ENCODE data around the gene HSPA1L. TPM values are rescaled to one million over a fixed set of nuclear protein-coding genes. Genes with fewer than 3 reads are reported as not detected.

Gene HSPA1L
- total and polyA plus RNA-seq, 7 experiments from 2014 or later, result 2.3 to 5.5 (median 3.7) TPM

DNA sequence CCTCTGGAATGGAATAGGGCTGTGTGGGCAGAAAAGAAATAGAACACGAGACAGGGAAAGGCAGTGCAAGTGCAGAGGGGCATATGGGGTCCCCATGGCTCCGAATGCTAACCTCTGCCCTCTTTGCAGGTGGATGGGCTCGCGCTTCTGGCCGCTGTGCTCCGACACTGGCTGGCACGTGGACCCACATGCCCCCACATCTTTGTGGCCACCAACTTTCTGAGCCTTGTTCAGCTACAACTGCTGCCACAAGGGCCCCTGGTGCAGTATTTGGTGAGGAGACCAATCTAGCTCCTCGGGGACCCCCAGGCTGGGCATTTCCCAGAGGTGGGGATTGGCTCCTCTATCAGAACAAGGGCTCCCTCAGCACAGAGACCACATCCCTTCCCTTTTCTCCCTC lies 53.7 kb downstream of the HSPA1L start:
- CTCF ChIA-PET, result interaction anchor here (0.5 kb wide), 1 partner anchor 25 kb away, joined by 3 read pairs; no protein-coding TSS in a partner anchor
- H3K36me3 ChIP-seq (ENCODE audit: control insufficient read depth in 2 of 3, insufficient read depth in 3 of 3, low read length in 3 of 3), result no peaks in the 10 kb centered on the region
- no peaks in the 10 kb centered on the region for H3K9me3 ChIP-seq (ENCODE audit: control insufficient read depth in 2 of 3, low read length in 3 of 3)
- no peak overlapping the region for H3K4me3 ChIP-seq (ENCODE audit: low read length)
- intact Hi-C loops (cut with micrococcal nuclease), result no loop called here
- no peaks in the 10 kb centered on the region for H3K4me1 ChIP-seq (ENCODE audit: control insufficient read depth in 2 of 2, insufficient read depth in 2 of 2, low read length in 2 of 2)
- Mint-ChIP-seq H3K4me1 (peaks cover 0 to 16% (median 5%) of the 10 kb centered on the region in 7 donors), H3K27me3 (no peaks in the 10 kb centered on the region), H3K27ac (peak overlapping the region in 1 of 9 donors; percentile 8), H3K9me3 (no peaks in the 10 kb centered on the region), H3K36me3 (peaks cover 0 to 19% (median 11%) of the 10 kb centered on the region in 5 donors), H3K4me3 (no peak overlapping the region)
- DNase-seq, result no peak
- ATAC-seq, result no peak
- no peak overlapping the region for H3K27ac ChIP-seq (ENCODE audit: low read depth, low read length)
- no peaks in the 10 kb centered on the region for H3K27me3 ChIP-seq (ENCODE audit: control insufficient read depth in 2 of 2, insufficient read depth in 2 of 2, low read length in 2 of 2)
- POLR2A ChIA-PET, result interaction anchor here (0.6 kb wide), 1 partner anchor 107 kb away, joined by 3 read pairs; no protein-coding TSS in a partner anchor

DNA sequence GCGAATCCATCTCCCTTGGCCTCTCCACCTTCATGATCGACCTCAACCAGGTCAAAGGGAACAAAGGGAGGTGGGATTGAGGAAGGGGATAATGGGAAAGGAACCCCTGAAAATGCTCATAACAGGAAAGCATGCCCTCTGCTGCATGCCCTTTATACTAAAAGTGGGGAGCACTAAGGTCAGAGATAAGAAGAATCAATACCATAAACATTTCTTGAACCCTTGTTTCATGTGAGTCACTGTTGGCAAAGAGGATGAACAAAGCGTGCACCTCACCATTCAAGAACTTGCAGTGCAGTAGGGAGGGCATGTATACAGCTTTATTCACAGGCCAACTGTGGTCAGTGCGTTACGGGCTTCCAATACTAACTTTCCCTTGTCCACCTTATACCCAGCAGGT lies 54.3 kb downstream of the HSPA1L start:
- POLR2A ChIA-PET, result no interaction called here
- CTCF ChIA-PET, result interaction anchor here (0.5 kb wide), 1 partner anchor 26 kb away, joined by 3 read pairs; no protein-coding TSS in a partner anchor
- peaks cover 0 to 16% (median 5%) of the 10 kb centered on the region in 7 donors for H3K4me1 Mint-ChIP-seq
- Histone ChIP-seq H3K4me1 (ENCODE audit: control insufficient read depth in 2 of 2, insufficient read depth in 2 of 2, low read length in 2 of 2) (no peaks in the 10 kb centered on the region), H3K27ac (ENCODE audit: low read depth, low read length) (no peak overlapping the region), H3K36me3 (ENCODE audit: control insufficient read depth in 2 of 3, insufficient read depth in 3 of 3, low read length in 3 of 3) (no peaks in the 10 kb centered on the region), H3K9me3 (ENCODE audit: control insufficient read depth in 2 of 3, low read length in 3 of 3) (no peaks in the 10 kb centered on the region), H3K27me3 (ENCODE audit: control insufficient read depth in 2 of 2, insufficient read depth in 2 of 2, low read length in 2 of 2) (no peaks in the 10 kb centered on the region), H3K4me3 (ENCODE audit: low read length) (no peak overlapping the region)
- no peaks in the 10 kb centered on the region for H3K9me3 Mint-ChIP-seq
- no peaks in the 10 kb centered on the region for H3K27me3 Mint-ChIP-seq
- intact Hi-C loops (cut with micrococcal nuclease), result no loop called here
- H3K4me3 Mint-ChIP-seq, result no peak overlapping the region
- H3K36me3 Mint-ChIP-seq, result peaks cover 0 to 19% (median 11%) of the 10 kb centered on the region in 5 donors
- ATAC-seq (no peak), DNase-seq (no peak)
- peak overlapping the region in 2 of 9 donors; percentile 2 to 8 for H3K27ac Mint-ChIP-seq

Other genes with a start within 250 kb of the HSPA1L start
Only the 30 nearest of the 40 such genes appear.
- gene BAG6, start 162.6 kb downstream of the HSPA1L start, total RNA-seq, result 100 to 1,000 TPM; 260 to 321 (median 280) TPM
- 10 to 100 TPM; 14.4 to 24.3 TPM for gene BAG6, start 162.6 kb downstream of the HSPA1L start, polyA plus RNA-seq
- 1 to 10 TPM in 4 of 5 experiments, under 1 TPM in 1; 0.78 to 4.3 (median 2.8) TPM for gene APOM, start 159.4 kb downstream of the HSPA1L start, total RNA-seq
- gene APOM, start 159.4 kb downstream of the HSPA1L start, polyA plus RNA-seq, result 1 to 10 TPM; 3.8 to 5.0 TPM
- 10 to 100 TPM; 14.0 to 32.8 (median 23.2) TPM for gene C6orf47, start 154.5 kb downstream of the HSPA1L start, total RNA-seq
- 10 to 100 TPM; 22.3 to 33.7 TPM for gene C6orf47, start 154.5 kb downstream of the HSPA1L start, polyA plus RNA-seq
- gene GPANK1, start 150.3 kb downstream of the HSPA1L start, total RNA-seq, result 10 to 100 TPM; 12.8 to 35.1 (median 28.9) TPM
- gene GPANK1, start 150.3 kb downstream of the HSPA1L start, polyA plus RNA-seq, result 10 to 100 TPM; 24.0 to 27.2 TPM
- gene CSNK2B, start 149.2 kb downstream of the HSPA1L start, total RNA-seq, result 100 to 1,000 TPM; 101 to 215 (median 133) TPM
- 100 to 1,000 TPM; 260 to 275 TPM for gene CSNK2B, start 149.2 kb downstream of the HSPA1L start, polyA plus RNA-seq
- gene LY6G5B, start 145.3 kb downstream of the HSPA1L start, total RNA-seq, result 10 to 100 TPM; 27.7 to 51.0 (median 42.9) TPM
- gene LY6G5B, start 145.3 kb downstream of the HSPA1L start, polyA plus RNA-seq, result not detected
- gene LY6G5C, start 134.2 kb downstream of the HSPA1L start, total RNA-seq, result 1 to 10 TPM; 2.4 to 4.3 (median 3.1) TPM
- 10 to 100 TPM in 1 of 2 donors, 1 to 10 TPM in 1; 6.4 to 10.2 TPM for gene LY6G5C, start 134.2 kb downstream of the HSPA1L start, polyA plus RNA-seq
- gene ABHD16A, start 112.0 kb downstream of the HSPA1L start, total RNA-seq, result 10 to 100 TPM; 60.1 to 71.7 (median 65.2) TPM
- 10 to 100 TPM; 31.1 to 42.5 TPM for gene ABHD16A, start 112.0 kb downstream of the HSPA1L start, polyA plus RNA-seq
- under 1 TPM in 1 of 5 experiments, not detected in 4; 0.56 TPM for gene LY6G6F, start 108.4 kb downstream of the HSPA1L start, total RNA-seq
- gene LY6G6F, start 108.4 kb downstream of the HSPA1L start, polyA plus RNA-seq, result not detected
- not detected for gene LY6G6D, start 99.9 kb downstream of the HSPA1L start, total RNA-seq
- not detected for gene LY6G6D, start 99.9 kb downstream of the HSPA1L start, polyA plus RNA-seq
- gene LY6G6C, start 93.5 kb downstream of the HSPA1L start, total RNA-seq, result 1 to 10 TPM in 1 of 5 experiments, not detected in 4; 1.2 TPM
- gene LY6G6C, start 93.5 kb downstream of the HSPA1L start, polyA plus RNA-seq, result not detected
- gene MPIG6B, start 91.9 kb downstream of the HSPA1L start, total RNA-seq, result 1 to 10 TPM in 1 of 5 experiments, under 1 TPM in 4; 0.12 to 4.7 (median 0.64) TPM
- 1 to 10 TPM in 1 of 2 donors, under 1 TPM in 1; 0.20 to 2.3 TPM for gene MPIG6B, start 91.9 kb downstream of the HSPA1L start, polyA plus RNA-seq
- gene DDAH2, start 86.0 kb downstream of the HSPA1L start, total RNA-seq, result 10 to 100 TPM in 2 of 5 experiments, 1 to 10 TPM in 3; 4.9 to 31.4 (median 7.1) TPM
- gene DDAH2, start 86.0 kb downstream of the HSPA1L start, polyA plus RNA-seq, result 10 to 100 TPM; 13.1 to 15.3 TPM
- 100 to 1,000 TPM in 2 of 5 experiments, 10 to 100 TPM in 3; 29.3 to 494 (median 58.2) TPM for gene CLIC1, start 78.8 kb downstream of the HSPA1L start, total RNA-seq
- 100 to 1,000 TPM; 102 to 122 TPM for gene CLIC1, start 78.8 kb downstream of the HSPA1L start, polyA plus RNA-seq
- gene MSH5, start 75.3 kb downstream of the HSPA1L start, total RNA-seq, result 10 to 100 TPM; 10.3 to 52.2 (median 11.4) TPM
- 1 to 10 TPM in 1 of 2 donors, under 1 TPM in 1; 0.51 to 2.6 TPM for gene MSH5, start 75.3 kb downstream of the HSPA1L start, polyA plus RNA-seq
- gene SAPCD1, start 52.6 kb downstream of the HSPA1L start, total RNA-seq, result 10 to 100 TPM in 1 of 5 experiments, 1 to 10 TPM in 4; 2.3 to 11.1 (median 3.3) TPM
- not detected for gene SAPCD1, start 52.6 kb downstream of the HSPA1L start, polyA plus RNA-seq
- gene VWA7, start 38.0 kb downstream of the HSPA1L start, total RNA-seq, result 1 to 10 TPM in 3 of 5 experiments, under 1 TPM in 2; 0.53 to 4.5 (median 1.1) TPM
- not detected for gene VWA7, start 38.0 kb downstream of the HSPA1L start, polyA plus RNA-seq
- 10 to 100 TPM; 34.3 to 84.2 (median 53.2) TPM for gene VARS1, start 19.5 kb downstream of the HSPA1L start, total RNA-seq
- gene VARS1, start 19.5 kb downstream of the HSPA1L start, polyA plus RNA-seq, result 10 to 100 TPM; 32.2 to 44.8 TPM
- gene LSM2, start 8.3 kb downstream of the HSPA1L start, total RNA-seq, result 10 to 100 TPM; 22.9 to 94.5 (median 29.2) TPM
- gene LSM2, start 8.3 kb downstream of the HSPA1L start, polyA plus RNA-seq, result 10 to 100 TPM; 58.9 to 67.9 TPM
- 100 to 1,000 TPM in 1 of 5 experiments, 10 to 100 TPM in 3, 1 to 10 TPM in 1; 6.7 to 125 (median 30.3) TPM for gene HSPA1A, start 260 bp upstream of the HSPA1L start, total RNA-seq
- gene HSPA1A, start 260 bp upstream of the HSPA1L start, polyA plus RNA-seq, result 10 to 100 TPM; 26.0 to 52.5 TPM
- 10 to 100 TPM in 4 of 5 experiments, 1 to 10 TPM in 1; 8.6 to 68.9 (median 28.9) TPM for gene HSPA1B, start 12.5 kb upstream of the HSPA1L start, total RNA-seq
- 1 to 10 TPM; 2.8 to 3.6 TPM for gene HSPA1B, start 12.5 kb upstream of the HSPA1L start, polyA plus RNA-seq
- 10 to 100 TPM; 18.6 to 35.0 (median 20.1) TPM for gene NEU1, start 47.5 kb upstream of the HSPA1L start, total RNA-seq
- 10 to 100 TPM; 13.6 to 19.9 TPM for gene NEU1, start 47.5 kb upstream of the HSPA1L start, polyA plus RNA-seq
- gene SLC44A4, start 63.7 kb upstream of the HSPA1L start, total RNA-seq, result not detected
- not detected for gene SLC44A4, start 63.7 kb upstream of the HSPA1L start, polyA plus RNA-seq
- gene EHMT2, start 82.4 kb upstream of the HSPA1L start, total RNA-seq, result 10 to 100 TPM; 50.4 to 94.2 (median 71.6) TPM
- 10 to 100 TPM; 37.3 to 66.5 TPM for gene EHMT2, start 82.4 kb upstream of the HSPA1L start, polyA plus RNA-seq
- gene ZBTB12, start 86.8 kb upstream of the HSPA1L start, total RNA-seq, result 1 to 10 TPM in 4 of 5 experiments, under 1 TPM in 1; 0.77 to 4.5 (median 2.5) TPM
- under 1 TPM in 1 of 2 donors, not detected in 1; 0.09 TPM for gene ZBTB12, start 86.8 kb upstream of the HSPA1L start, polyA plus RNA-seq
- 1 to 10 TPM in 4 of 5 experiments, under 1 TPM in 1; 0.89 to 8.2 (median 2.3) TPM for gene C2, start 112.4 kb upstream of the HSPA1L start, total RNA-seq
- under 1 TPM in 1 of 2 donors, not detected in 1; 0.10 TPM for gene C2, start 112.4 kb upstream of the HSPA1L start, polyA plus RNA-seq
- 1 to 10 TPM in 2 of 5 experiments, under 1 TPM in 1, not detected in 2; 0.56 to 1.4 (median 1.1) TPM for gene CFB, start 130.8 kb upstream of the HSPA1L start, total RNA-seq
- gene CFB, start 130.8 kb upstream of the HSPA1L start, polyA plus RNA-seq, result 1 to 10 TPM; 1.4 to 1.8 TPM
- gene NELFE, start 143.7 kb upstream of the HSPA1L start, total RNA-seq, result 10 to 100 TPM; 47.5 to 71.7 (median 59.1) TPM
- gene NELFE, start 143.7 kb upstream of the HSPA1L start, polyA plus RNA-seq, result 10 to 100 TPM; 56.5 to 76.6 TPM
- gene SKIC2, start 143.9 kb upstream of the HSPA1L start, total RNA-seq, result 100 to 1,000 TPM in 3 of 5 experiments, 10 to 100 TPM in 2; 85.6 to 139 (median 101) TPM
- 10 to 100 TPM; 20.1 to 23.5 TPM for gene SKIC2, start 143.9 kb upstream of the HSPA1L start, polyA plus RNA-seq
- 10 to 100 TPM; 19.3 to 44.3 (median 35.0) TPM for gene DXO, start 156.9 kb upstream of the HSPA1L start, total RNA-seq
- 10 to 100 TPM; 12.6 to 16.2 TPM for gene DXO, start 156.9 kb upstream of the HSPA1L start, polyA plus RNA-seq

Measured in naive thymus-derived CD4-positive, alpha-beta T cell (primary cell).